ENCODE data around the gene HNRNPF.

DNA sequence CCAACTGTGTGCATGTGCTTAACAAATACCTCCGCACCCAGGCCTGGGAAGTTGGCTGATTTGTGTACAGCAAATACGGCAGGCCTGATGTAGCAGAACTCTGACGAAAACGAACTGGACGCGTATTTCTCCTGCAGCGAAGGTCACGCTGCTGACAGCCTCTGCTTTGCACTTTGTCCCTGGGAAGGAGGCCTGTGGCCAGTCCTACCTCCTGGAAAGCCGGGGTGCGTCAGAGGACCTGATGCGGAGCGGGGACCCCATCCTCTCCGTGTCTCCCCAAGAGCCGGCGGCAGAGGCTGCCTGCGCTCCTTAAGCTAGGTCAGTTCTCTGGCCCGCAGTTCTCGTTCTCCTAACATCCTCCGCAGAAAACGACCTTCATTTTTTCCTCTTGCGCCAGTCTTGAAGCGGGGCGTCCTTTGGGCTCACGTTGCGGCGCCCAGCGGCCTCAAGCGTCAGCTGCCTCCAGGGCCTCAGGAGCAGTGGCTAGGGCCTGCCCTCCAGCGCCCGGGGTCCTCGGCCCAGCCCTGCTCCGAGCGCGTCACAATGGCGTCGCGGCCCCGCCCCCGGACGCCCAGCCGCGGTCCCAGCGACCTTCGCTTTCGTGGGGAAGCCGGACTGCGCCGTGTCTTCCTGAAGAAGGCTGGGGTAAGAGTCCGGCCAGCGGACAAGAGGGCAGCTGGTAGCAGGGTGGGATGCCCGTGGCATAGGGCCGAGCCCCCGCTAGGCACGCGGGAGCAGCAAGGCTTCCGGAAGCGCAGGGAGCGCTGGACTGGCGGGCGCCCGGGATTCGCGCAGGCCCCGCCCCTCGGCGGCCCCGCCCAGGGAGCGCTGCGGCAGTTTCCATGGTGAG lies 27.5 kb upstream of the HNRNPF start, which contains the start of gene ZNF487:
- TF ChIP-seq, protein P1, sequence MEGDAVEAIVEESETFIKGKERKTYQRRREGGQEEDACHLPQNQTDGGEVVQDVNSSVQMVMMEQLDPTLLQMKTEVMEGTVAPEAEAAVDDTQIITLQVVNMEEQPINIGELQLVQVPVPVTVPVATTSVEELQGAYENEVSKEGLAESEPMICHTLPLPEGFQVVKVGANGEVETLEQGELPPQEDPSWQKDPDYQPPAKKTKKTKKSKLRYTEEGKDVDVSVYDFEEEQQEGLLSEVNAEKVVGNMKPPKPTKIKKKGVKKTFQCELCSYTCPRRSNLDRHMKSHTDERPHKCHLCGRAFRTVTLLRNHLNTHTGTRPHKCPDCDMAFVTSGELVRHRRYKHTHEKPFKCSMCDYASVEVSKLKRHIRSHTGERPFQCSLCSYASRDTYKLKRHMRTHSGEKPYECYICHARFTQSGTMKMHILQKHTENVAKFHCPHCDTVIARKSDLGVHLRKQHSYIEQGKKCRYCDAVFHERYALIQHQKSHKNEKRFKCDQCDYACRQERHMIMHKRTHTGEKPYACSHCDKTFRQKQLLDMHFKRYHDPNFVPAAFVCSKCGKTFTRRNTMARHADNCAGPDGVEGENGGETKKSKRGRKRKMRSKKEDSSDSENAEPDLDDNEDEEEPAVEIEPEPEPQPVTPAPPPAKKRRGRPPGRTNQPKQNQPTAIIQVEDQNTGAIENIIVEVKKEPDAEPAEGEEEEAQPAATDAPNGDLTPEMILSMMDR (IDR thresholded peaks at IDR 0.05; ENCODE audit: extremely low read depth in 1 of 2, insufficient read depth in 1 of 2, low read depth in 1 of 2, low read length in 2 of 2), result peak in 1 of 2 donors; percentile 30
- TF ChIP-seq, protein P2, sequence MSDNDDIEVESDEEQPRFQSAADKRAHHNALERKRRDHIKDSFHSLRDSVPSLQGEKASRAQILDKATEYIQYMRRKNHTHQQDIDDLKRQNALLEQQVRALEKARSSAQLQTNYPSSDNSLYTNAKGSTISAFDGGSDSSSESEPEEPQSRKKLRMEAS (IDR thresholded peaks at IDR 0.05; ENCODE audit: insufficient read depth, insufficient read length), result peak; percentile 17
- peak; percentile 27 for TF ChIP-seq POLR2A (IDR thresholded peaks at IDR 0.05; ENCODE audit: low read depth, low read length)
- TF ChIP-seq POLR2AphosphoS5 (IDR thresholded peaks at IDR 0.05; ENCODE audit: insufficient read depth, low read depth, low read length), result peak; percentile 8
- TF ChIP-seq EZH2 (IDR thresholded peaks at IDR 0.05; ENCODE audit: borderline replicate concordance, low read depth, low read length, severe bottlenecking), result no peak
- TF ChIP-seq GATA2 (IDR thresholded peaks at IDR 0.05; ENCODE audit: insufficient read depth, insufficient read length, low read depth, low read length), result no peak
